ENCODE data around the gene MNAT1.
A peak's percentile ranks its signal among the peaks of the same experiment; 100 is the strongest.

The MNAT1 gene

DNA sequence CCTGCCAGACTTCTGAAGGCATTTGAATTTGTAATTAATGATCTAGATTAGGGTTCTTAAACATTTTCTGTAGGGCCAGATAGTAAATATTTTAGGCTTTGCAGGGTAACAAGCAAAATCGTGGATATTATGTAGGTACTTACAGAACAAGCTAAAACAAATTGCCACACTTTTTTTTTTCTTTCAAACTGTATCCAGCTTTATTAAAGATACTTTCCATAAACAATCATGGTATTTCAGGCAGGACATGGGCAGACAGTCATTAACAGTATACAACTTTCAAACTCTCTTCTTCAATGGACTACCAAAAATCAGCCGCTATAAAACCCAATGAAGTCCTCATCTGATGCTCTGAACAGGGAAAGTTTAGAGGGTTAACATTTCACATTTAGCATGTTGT, 236.7 kb downstream of the MNAT1 start:
- no peak for DNase-seq

- DNase-seq, result no peak
These were observed 237.7 kb downstream of the MNAT1 start for GRCh38 chr14:60972295-60972694.

DNA sequence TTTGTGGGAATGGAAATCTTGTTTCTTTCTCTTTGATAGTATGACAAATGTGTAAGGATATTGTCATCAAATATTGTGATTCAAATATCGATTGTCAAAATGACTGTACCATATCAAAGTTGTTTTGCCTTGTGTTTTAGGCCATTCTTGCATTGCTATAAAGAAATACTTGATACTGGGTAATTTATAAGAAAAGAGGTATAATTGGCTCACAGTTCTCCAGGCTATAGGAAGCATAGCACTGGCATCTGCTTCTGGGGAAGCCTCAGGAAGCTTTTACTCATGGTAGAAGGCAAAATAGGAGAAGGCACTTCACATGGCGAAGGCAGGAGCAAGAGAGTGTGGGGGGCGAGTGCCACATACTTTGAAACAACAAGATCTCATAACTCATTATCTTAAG, 238.5 kb downstream of the MNAT1 start:
- DNase-seq, result no peak

DNA sequence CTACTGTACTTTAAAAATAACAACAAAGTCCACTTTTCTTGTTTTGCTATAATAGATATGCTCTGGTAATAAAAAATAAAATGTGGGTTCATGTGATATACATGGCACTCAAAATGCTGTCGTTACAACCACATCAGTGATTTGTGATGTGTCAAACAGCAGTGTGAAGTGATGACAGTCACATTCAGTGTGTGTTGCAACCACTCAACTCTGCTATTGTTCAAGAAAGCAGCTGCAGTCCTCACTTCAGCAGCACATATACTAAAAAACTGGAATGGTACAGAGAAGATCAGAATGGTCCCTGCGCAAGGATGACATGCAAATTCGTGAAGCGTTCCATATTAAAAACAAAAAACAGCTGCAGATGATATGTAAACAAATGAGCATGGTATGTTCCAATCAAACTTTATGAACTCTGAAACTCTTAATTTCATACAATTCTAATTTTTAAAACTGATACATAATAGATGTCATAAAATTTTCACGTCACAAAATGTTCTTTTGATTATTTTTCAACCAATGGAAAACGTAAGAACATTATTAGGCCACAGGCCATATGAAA, 239.6 kb downstream of the MNAT1 start:
- no peak for DNase-seq

DNA sequence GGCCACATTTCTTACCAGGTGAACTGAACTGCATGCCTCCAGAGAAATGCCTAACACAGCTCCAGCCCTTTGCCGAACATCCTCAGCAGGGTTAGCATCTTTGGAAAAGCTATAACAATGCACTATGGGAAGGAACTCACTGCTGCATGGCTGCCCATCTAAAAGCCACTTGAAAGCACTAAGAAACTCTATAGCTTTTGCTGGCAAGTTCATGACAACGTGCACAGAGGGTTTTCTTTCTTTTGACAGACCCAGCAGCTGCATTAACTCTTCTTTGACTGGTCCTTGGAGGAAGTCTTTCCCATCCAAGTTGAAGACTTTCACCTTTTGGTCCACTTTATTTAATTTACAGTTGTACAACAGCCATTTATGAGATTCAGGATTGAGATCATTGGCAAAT, 241.0 kb downstream of the MNAT1 start:
- no peak for DNase-seq

DNA sequence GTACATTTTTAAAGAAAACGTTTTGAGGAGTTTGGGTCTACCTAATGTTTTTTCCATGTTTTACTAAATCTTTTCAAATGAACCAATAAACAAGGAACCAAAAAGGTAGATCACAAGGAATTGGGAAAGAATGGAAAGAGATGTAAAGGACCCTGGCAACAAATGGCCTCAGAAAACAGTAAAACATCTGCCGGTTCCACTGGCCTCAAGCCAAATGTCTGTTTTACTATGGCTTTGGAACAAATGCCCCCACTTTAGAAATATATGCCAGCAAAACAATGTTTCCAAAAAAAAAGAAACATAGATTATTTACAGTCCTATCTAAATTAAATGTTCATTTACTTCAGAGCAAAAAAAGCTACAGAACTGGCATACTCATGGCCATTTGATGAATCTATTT, 243.3 kb downstream of the MNAT1 start:
- DNase-seq, result peak; percentile 1

DNA sequence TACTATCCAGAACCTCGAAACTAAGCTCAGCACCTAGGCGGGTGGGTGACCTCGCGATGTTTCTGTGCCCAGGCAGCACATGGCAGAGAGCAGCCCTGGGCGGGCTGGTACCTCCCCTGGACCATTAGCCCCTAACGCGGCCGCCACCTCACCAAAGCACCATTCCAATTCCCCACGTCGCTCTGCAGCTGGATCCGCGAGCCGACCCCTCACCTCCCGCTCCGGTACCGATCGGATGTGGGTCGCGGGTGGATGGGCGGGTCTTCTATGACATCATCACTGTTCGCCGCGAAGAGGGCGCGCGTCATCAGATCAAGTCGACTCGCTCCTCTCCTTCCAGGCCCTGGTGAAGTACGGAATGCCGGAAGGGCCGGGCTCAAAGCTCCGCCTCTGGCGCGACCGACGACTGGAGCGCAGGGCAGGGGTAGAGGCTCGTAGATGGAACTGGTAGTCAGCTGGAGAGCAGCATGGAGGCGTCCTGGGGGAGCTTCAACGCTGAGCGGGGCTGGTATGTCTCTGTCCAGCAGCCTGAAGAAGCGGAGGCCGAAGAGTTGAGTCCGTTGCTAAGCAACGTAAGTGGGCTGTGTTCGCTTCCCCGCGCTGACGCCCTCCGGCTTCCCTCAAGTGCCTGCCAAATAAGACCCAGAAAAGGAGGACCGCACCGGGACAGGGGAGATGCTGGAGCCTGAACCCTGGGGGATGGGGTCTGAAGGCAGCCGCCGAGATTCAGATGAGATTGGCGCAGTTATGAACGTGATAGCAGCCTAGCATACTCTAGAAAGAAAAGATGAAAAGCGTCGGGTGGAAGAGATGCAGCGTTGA, 246.5 kb downstream of the MNAT1 start, which contains the start of the genes SLC38A6 and TRMT5:
SLC38A6 (plus strand) TSS at position 435 of the 822 bp plus-strand sequence; CDS start at position 468, 33 bp downstream.
TRMT5 (minus strand) TSS at position 269 of the 822 bp plus-strand sequence; CDS start at position 163, 106 bp downstream.
- peak; percentile 95 for DNase-seq

DNA sequence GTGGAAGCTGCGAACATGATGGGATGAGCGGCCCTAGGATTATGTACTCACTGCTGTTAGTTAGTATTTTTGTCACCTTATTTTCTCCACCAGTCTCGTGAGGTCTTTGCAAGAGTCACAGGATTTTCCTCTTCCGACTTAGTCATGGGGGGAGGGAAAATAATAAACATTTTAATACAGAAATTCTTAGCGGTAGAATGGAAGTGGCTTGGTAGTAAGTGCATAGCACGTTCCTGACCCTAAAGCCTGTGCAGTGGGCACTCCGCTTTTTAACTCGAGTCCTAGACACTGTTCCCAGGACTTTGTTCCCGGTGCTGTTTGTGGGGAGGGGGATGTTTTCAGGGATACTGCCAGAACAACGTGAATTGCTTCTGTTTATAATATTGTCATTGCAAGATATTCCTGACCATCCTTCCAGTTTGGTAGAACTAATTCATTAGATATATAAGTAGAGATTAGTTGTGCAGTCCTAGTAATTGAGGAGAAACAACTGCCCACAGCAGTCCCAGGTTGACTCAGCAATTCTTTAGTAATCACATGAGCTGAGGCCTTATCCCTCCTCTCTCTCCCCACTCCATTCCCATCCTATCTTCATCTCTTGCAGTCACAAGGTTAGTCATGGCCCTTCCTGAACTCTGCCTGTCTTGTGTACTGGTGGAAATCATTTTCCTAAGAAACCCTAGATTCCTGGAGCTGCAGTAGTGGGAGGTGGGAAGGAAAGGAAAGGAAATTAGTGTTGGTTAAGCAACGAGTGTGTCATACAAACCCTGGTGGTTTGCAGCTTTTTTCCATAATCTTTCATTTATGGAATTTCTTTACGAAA, 247.3 kb downstream of the MNAT1 start:
- DNase-seq, result no peak

- DNase-seq, result no peak
These were observed 249.6 kb downstream of the MNAT1 start for GRCh38 chr14:60984196-60984595.

DNA sequence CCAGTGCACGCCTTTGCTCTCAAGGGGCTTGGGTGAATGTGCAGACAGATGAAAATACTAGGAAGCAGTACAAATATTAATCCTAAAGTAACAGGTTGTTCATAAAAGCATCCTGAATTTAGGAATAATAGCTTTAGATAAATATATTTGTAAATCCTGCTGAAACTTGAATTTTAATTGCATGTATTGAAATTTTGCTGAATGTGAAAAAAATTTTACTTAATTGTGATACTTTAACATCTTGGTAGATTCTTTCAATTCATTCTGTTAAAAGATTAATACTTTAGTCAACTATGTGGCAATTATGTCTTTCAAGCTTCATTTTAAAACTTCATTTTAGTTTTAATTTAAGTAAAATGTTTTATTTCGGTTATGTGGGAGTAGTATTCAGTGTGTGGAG, 251.9 kb downstream of the MNAT1 start:
- DNase-seq, result no peak

GRCh38 chr14:60989599-60989998, 255.0 kb downstream of the MNAT1 start:
- no peak for DNase-seq

DNA sequence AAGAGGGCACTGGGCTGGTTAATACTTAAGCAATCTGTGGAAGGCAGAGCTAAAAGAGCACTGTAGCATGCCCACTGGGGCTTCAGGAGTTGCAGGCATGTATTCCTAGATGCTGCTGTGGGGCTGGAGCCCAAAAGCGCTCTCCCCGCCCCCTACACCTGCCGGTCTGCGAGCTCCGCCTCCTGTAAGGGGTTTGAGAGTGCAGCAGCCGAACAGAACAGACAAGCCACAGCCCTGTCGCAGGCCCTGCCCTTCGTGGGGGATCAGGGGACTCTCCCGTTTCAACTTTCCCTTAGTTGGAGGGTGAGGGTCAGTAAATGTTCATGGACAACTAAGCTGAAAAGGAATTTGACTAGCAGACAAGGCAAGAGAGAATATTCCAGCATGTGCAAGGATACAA, 264.1 kb downstream of the MNAT1 start:
- no peak for DNase-seq

DNA sequence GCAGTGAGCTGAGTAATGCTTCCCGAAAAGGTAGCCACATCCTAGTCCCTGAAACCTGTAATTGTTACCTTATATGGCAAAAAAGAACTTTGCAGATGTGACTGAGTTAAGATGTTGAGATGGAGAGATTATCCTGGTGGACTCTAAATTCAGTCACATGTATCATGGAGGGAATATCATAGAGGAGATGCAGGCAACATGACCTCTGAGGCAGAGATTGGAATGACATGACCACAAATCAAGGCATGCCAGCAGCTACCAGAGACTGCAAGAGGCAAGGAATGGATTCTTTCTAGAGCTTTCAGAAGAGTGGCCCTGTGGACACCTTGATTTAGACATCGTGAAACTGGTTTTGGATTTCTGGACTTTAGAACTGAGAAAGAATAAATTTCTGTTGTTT, 265.0 kb downstream of the MNAT1 start:
- DNase-seq, result no peak

GRCh38 chr14:61003571-61003970, 269.0 kb downstream of the MNAT1 start:
- no peak for DNase-seq

DNA sequence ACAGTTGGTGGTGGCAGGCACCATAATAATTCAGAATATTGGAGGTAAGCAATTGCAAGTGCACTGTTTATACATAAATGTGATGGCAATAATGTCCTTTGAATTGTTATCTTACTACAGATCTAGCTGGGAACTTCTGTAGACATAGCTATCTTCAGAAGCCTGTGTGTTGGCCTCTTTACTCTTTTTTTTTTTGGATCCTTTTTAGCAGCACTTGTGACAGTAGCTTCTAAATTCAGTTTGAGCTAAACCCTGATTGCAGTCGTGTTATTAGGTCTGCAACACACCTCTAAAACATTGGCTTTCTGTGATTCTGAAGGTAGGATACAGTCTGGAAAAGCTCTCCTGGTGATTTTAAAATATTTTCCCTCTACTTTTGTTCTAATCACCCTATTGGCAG, 285.0 kb downstream of the MNAT1 start:
- no peak for DNase-seq

Data from NCI-H1092 (cell line).